HG03064 (cell line): Measurements from ENCODE around the gene ZIC4.

ENCODE experiments used
- ATAC-seq: cut with Tn5 transposase; IDR thresholded peaks from one replicate; pipeline ENCODE4 v1.9.1; 2021; ENCODE audit warnings: low read depth; ENCODE audit not compliant: unreplicated experiment

The ZIC4 gene

DNA sequence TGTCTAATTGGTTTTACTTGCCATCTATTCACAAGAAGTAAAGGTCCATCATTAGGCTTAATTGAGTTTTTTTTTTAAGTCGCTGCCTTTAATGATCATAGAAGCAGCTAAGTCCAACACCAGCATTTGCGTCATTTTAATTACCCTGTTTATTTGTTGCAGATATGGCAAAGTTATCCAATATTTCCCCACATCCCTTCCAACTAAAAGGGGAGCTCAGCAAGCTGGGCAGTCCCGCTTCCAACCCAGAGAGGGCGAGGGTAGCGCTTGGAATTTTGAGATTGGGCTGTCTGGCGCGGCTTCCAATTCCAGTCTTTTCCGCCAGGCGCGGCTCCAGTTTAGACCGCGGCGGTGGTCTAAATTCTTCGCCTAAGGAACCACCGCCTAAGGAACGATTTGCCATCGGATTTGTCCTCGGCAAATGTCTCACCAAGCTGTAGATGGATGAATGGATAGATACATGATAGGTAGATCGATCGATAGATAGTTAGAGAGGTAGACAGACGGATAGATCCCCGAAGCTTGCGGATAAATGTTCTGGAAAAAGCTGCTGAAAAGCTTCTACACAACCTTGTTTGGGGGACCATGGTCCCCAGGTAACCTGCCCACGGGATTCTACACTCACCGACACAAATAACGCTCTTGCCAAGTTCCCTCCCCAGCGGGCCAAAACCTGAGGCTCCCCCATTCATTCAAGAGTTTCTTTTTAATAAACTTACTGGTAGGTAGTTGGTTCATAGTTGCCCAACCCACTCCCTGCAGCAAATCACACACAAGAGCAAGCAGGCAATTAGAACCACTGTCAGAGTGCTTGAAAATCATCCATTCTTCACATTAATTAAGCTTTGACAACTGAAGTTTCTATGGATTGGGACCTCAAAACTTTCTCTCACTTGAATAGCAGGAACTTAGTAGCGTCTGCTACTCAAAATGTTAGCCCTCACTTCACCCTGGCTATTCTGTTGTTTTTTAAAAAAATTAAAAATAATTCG, 49.1 kb downstream of the ZIC4 start:
- ATAC-seq, result no peak

DNA sequence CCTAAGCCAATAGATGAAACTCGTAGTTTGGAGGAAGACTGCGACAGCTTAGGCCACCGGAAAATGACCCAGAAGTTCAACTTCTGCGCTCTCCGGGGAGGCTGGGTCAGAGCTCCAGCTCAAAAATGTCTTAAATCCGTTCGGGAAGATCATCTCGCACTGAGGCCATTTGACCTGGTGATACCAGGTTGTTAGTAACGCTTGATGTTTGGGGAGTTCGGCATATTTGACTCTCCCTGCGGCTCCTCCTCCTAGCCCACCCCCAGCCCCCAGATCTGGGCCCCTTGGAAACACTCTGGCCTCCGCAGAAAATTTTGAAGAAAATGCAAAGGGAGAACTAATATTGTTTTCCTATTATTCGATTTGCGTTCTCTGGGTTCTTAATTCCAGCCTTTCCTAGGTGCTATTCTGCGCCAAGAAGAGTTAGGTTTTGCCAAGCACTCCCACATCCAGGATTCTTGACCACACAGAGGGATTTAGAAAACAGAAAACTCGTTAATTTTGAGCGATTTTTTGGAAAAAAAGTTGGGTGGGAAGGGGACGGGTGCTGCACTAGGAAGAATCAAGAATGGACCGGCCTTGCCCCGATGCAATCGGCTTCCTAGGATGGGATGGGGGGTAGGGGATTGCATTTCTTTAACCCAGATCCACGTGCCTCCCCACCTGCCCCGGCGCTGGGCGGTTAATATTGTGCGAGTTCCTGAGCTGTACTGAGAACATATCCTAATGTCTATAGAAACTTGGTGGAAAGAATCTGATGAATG, 50.0 kb downstream of the ZIC4 start:
- ATAC-seq, result no peak

GRCh38 chr3:147355753-147356090, 50.6 kb downstream of the ZIC4 start:
- ATAC-seq, result no peak

GRCh38 chr3:147355084-147355752, 51.1 kb downstream of the ZIC4 start:
- ATAC-seq, result no peak

- no peak for ATAC-seq
Measured at GRCh38 chr3:147354623-147355022, 51.7 kb downstream of the ZIC4 start.

GRCh38 chr3:147351301-147351700, 55.0 kb downstream of the ZIC4 start:
- no peak for ATAC-seq

- ATAC-seq, result no peak
Measured at GRCh38 chr3:147348976-147349375, 57.4 kb downstream of the ZIC4 start.

DNA sequence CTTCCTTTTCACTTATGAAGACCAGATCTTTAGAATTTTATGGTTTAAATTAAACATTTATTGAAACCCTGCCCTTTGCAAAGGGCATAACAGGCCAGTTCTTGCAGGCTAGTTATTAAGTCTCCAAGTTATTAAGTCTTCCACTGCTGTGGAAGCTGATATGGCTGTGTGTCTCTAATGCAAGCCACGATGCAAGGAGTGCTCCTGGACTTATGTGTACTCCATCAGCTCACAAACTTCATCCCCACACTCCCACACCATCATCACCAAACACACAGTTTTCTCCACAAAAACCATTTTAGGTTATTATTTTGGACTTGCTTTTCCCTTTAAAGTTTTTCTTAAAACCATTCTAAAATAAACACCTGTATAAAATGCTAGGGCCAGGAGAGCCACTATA, 62.4 kb downstream of the ZIC4 start:
- ATAC-seq, result no peak

GRCh38 chr3:147341727-147342126, 64.6 kb downstream of the ZIC4 start:
- no peak for ATAC-seq

DNA sequence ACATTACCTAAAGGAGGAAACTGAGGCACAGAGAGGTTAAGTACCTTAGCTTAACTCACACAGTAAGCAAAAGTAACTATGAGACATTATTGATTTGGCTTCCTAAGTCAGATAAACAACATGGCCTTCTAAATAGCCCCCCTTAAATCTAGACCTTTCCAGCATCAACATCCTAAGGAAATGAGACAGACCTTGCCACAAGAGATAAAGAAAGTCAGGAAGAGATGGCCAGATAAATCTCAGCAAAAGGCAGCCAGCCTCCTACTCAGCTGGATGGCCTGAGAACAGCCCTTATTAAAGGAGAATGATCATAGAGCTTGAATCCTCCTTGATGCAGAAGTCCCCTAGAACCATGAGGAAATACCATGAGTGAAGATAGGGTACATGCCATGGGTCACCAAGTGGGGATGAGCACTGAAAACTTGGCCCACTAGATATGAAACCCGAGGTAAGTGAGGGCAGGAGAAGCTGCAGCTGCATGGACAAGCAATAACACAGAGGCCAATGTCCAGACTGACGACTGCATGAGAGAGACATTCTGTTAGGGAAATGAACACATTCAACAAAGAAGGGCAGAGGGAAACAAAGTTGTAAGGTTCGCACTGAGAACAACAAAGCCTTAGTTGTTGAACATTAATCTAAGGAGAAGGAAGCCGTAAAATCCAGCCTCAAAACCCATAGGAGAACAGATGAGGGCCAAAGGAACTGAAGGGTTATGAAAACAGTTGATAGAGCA, 69.6 kb downstream of the ZIC4 start:
- no peak for ATAC-seq
